OCI-M2 (cell line): ENCODE data around the gene KLK15.
"Not testable (repeated sequence)": the region's sequence is repeated elsewhere in the genome, so short reads cannot be mapped to it uniquely, and the experiment has no call there.

Experiments
- DNase-seq: peaks from one replicate; lab custom pipeline; 2025; ENCODE audit not compliant: unreplicated experiment; lab: John Stamatoyannopoulos, UW

The KLK15 gene

DNA sequence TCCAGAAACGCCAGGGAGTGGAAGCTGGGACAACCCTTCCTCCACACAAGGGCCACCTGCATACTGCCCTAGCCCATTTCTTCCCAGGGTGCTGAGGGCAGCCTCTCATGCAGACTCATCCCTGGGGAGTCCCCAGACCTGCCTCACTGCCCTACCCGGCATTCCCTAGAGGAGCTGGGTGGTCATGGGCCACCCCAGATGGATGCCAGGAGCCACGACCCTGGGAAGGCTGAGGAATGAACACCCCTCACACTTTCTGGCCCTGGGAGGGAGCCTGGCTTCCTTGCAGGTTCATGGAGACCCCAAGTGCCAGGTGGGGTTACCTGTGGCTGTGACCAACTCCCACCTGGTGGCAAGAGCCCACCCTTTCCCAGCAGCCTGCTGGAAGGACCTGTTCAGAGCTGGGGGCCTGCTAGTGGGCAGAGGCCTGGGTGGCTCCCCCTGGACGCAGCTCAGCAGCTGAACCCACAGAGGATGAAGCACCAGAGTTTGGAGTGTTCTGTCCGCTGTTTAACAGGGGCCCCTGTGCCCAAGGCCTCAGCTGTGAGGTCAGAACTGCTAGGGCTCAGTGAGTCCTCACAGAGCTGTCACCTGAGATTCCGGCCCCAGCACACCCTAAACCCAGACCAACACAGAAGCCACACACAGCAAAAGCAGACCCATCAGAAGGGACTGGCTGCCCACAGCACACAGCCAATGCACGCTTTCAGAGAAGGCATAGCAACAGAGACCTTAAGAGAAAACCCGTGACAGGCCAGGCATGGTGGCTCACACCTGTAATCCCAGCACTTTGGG is 36.5 kb downstream of the KLK15 start:
- DNase-seq, result no peak

- DNase-seq, result no peak
These were observed 37.2 kb downstream of the KLK15 start for GRCh38 chr19:50796128-50796633.

DNA sequence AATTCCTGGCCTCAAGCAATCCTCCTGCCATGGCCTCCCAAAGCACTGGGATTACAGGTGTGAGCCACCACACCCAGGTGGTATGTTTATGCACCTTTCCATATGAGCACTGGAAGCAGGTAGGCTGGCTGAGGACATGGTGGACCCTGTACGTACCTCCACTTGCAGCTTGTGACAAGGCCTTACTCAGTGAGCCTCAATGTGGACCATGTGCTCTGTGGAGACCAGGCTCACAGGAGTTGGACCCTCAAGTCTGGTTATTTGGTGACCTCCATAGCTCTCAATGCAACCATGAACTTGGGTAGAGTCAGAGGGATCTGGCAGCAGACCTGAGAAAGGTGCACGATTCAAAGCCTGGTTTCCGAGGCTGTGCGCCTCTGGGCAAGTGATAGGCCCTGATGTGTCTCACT is 37.7 kb downstream of the KLK15 start:
- DNase-seq, result no peak

GRCh38 chr19:50794876-50795663 is 38.3 kb downstream of the KLK15 start:
- DNase-seq, result no peak

DNA sequence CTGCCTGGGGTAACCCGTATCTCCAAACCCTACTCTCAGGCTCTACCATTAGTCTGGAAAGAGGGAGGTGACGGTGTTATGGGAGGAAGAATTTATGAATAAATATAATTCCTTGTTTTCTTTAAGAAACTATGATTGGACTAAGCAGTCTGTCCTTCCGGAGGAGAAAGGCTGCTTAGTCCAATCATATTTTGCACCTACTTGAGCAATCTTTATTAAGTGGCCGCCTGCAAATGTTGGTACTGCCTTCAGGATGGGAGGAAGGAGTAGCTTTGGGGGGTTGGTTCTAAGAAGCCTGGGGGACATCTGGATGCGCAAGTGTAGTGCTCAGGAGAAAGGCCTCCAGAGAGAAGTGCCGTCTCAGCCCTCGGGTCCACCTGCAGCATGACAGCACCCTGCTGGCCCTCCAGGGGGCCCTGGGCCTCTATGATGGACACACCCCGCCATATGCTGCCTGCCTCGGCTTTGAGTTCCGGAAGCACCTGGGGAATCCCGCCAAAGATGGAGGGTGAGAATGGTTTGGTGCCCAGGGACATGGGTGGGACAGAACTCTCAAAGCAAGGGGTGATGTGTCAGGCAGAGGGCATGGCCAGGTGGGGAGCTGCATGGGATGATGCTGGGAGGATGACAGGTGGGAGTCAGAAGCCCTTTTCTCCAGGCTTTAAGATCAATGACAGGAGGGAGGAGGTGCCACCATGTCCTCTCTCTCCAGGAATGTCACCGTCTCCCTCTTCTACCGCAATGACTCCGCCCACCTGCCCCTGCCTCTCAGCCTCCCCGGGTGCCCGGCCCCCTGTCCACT is 39.1 kb downstream of the KLK15 start:
- DNase-seq, result no peak

GRCh38 chr19:50793558-50794065 is 39.8 kb downstream of the KLK15 start:
- DNase-seq, result no peak

DNA sequence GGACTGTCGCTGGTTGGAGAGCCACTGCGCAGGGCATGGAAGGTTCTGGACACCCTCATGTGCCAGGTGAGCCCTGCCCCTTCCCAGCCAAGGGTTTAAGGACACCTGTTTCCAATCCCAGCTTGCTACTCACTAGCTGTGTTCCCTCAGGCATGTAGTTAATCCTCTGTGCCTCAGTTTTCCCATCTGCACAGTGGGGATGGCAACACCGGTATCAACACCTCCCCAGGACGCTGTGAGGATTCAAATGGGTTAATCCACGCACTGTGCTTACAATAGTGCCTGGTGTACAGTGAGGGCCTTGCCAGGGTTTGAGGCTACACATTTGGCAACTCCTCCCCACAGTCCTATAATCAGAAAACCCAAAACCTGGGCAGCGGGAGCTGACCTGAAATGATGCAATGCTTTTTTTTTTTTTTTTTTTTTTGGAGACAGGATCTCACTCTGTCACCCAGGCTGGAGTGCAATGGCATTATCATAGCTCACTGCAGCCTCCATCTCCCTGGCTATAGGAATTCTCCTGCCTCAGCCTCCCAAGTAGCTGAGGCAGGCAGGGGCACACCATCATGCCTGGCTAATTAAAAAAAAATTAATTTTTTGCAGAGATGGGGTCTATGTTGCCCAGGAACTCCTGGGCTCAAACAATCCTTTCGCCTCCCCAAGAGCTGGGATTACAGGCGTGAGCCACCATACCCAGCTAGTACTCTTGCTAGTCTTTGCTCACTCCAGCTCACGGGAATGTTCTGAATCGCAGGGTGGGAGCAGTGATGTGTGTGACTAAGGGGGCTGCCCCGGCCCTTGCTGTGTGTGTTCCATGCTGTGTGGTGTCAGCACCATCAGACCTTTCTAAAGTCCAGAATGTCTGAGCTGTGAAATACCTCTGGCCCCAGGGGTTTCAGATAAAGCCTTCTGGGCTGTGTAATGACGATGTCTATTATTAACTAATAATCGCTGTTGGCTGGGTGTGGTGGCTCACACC is 40.8 kb downstream of the KLK15 start:
- DNase-seq, result no peak

GRCh38 chr19:50791594-50792271 is 41.6 kb downstream of the KLK15 start:
- no peak for DNase-seq

- no peak for DNase-seq
These were observed 42.4 kb downstream of the KLK15 start for GRCh38 chr19:50790922-50791467.

DNA sequence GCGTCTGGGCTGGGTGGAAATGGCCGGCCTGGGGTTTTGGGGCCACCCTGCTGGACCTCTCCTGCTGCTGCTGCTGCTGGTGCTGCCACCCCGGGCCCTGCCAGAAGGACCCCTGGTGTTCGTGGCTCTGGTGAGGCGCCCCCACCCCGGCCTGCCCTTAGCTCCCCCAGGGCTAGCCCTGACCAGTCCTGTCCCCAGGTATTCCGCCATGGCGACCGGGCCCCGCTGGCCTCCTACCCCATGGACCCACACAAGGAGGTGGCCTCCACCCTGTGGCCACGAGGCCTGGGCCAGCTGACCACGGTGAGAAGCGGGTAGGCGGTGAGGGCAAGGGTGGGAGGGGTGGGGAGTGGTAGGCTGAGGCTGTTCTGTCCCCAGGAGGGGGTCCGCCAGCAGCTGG is 43.0 kb downstream of the KLK15 start, which contains the start of gene ACP4:
TSS of gene ACP4 (plus strand) at position 20 of the 400 bp plus-strand sequence. CDS start at position 20, 0 bp downstream.
- no peak for DNase-seq

DNA sequence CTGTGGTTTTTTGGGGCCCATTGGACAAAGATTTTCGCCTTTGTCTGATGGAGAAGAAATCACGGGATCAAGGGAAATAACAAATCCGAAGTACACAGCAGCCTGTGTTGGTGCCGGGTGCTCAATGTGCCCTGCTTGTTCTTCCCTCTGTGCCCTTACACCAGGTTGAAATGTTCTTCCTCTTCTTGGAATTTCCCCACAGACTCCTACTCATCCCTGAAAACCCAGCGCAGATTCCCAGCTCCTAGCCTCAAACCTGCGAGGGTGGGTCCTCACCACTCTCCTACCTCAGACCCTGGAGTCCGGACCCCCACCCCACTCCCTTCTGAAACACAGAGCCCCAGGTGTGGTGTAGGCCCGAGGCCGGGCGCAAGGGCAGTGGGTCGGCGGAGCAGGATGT is 48.0 kb downstream of the KLK15 start:
- DNase-seq, result no peak

DNA sequence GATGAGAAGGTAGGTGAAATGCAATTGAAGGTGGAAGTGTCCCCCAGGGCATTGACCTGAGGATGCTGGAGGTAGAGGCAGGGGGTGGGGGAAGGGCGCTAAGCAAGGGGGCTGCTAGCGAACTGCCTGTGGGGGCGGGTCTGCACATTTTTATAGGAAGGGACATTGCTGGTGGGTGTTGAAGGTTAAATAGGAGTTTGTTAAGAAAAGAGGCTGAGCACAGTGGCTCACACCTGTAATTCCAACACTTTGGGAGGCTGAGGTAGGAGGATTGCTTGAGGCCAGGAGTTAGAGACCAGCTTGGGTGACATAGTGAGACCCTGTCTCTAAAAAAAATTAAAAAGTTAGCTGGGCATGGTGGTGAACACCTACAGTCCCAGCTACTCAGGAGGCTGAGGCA is 48.7 kb downstream of the KLK15 start:
- no peak for DNase-seq

GRCh38 chr19:50783848-50784152 is 49.6 kb downstream of the KLK15 start:
- DNase-seq, result not testable (repeated sequence)

DNA sequence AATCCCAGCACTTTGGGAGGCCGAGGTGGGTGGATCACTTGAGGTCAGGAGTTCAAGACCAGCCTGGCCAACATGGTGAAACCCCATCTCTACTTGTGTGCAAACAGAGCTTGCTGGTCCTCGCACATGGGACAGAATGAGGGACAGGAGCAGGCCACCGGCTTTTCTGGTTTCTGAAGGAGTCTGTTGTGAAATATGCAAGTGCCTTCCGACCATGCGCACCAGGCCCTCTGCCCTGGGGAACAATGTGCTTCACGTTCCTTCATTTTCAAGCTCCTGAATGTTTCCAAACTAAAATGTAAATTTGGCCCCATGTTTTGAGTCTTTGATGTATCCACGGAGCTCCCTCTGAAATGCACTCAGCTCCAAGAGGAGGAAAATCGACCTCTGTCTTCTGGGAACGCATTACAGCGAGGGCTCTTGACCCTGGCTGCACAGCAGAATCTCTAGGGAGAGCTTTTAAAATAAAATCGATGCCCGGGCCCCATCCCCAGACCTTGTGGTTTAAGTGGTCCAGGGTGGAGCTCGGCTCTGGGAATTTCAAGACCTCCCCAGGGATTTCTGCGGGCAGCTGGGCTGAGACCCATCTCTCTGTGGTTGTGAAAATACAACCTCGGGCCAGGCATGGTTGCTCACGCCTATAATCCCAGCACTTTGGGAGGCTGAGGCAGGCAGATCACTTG is 52.5 kb downstream of the KLK15 start:
- no peak for DNase-seq

DNA sequence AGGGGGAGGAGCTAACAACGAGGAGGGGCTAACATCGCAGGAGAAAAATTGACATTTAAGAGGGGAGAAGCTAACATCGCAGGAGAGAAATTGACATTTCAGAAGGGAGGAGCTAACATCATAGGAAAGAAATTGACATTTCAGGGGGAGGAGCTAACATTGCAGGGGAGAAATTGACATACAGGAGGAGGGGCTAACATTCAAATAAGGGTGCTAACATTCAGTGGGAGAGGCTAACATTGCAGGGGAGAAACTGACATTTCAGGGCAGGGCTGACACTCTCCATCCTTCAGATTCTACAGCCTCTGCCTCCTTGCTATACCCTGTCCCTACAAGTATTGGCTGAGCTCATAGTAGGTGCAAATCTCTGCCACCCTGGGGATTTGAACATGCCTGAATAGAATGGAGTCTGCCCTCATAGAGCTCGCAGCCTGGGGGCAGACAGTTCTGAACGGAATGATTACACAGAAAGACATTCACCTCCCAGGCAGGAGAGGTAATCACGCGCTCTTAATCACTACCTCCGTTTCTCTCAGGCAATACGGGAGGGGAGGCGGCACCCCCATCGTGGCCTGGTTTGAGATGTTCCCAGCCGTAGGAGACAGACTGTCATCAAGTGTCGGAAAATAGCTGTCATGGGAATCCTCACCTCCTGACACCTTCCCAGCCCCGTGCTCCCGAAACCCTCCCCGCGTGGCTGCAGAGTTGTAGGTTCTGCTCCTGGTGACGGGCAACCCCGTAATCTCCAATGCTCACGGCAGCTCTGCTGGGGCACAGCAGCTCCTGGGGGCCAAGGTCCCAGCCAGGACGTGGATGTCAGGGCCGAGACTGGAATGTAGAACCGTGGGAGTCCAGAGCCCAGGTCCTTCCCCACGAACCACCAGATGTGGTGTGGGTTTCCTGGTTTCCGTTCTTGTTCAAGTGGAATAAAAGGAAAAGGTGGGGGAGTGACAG is 53.6 kb downstream of the KLK15 start:
- no peak for DNase-seq

- no peak for DNase-seq
These were observed 54.4 kb downstream of the KLK15 start for GRCh38 chr19:50778906-50779430.

DNA sequence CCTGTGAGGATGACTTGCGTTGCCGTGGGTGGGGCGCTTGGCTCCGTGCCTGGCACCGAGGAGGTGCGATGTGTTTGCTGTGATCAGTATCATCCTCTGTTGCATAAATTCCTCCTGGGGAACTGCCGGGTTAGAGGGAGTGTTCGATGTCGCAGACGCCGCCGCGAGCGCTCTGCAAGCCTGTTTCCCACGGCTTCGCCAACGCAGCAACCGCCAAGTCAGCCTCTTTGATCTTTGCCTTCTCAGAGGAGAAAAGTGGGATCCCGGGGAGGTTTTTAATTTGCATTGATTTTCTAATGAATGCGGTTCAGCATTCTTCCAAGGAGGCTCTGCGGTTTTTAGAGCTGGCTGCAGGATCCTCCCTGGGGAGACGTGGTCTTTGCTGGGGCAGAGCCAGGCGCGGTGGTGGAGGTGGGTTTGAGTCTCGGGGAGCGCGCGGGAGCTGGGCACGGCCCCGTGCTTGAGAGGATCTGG is 55.5 kb downstream of the KLK15 start:
- no peak for DNase-seq
